ENCODE measurements around the gene ASIC4. TPM values are rescaled to one million over a fixed set of nuclear protein-coding genes. Genes with fewer than 3 reads are reported as not detected.

The ASIC4 gene
- total RNA-seq, 4 donors from 2014 or later: not detected

DNA sequence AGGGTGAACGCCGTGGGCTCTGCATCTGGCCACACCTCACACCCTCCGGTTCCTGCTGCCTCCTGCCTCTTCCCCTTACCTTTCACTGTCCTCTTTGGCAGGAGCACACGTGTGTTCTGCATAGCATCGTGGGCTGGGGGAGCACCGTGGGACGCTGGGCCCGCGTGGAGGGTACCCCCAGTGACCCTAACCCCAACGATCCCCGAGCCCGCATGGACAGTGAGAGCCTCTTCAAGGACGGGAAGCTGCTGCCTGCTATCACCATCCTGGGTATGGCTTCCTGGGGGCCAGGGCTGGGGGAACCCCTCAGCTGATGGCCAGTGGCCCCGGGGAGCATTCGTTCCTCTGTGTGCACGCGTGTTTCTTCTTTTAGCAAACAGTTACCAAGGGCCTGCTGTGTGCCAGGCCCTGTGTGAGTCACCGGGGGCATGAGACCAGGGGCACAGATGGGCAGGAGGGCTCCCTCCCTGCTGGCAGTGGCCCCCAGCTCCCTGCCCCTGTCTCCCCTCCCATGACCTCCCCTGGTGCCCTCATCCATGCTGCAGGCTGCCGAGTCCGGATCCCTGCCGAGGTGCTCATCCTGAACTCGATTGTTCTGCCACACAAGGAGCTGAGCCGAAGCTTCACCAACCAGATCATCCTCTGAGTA is 8.0 kb upstream of the ASIC4 start:
- WGBS, 2 donors: 78 to 80% methylated on average over 3 to 4 of the region's 23 CpGs

DNA sequence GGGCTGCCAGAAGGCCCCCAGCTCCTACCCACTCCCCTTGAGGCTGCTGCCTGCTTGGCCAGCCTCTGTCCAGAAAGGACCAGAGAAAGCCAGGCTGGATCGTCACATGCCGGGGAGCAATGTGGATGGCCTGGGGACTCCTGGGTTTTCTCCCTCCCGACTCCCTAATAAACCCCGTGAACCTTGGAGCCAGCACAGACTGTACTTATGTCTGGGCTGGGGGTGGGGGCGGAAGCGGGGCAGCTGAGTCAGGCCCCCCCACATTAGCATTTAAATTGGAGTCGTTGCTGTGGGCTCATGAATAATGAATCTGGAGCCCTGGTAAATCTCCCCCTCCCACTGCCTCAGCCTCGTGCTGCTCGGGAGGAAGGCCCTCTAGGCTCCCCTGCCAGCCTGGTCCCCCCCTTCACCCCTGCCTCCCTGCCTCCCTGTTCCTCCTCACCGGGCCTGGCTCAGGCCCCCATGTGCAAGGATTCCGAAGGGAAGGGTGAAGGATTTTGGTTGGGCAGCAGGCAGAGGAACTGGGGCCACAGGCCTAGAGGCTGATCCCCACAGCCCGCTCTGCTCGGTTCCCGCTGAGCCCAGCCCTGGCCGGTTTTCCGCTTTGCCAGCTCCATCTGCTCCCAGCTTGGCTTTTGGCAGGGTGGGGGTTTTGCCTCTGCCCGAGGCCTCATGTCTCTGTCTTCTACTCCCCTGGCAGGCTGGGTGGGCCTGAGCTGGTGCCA is 7.3 kb upstream of the ASIC4 start:
- peaks cover 13 to 29% (median 14%) of the 10 kb centered on the region in 3 donors for H3K4me1 ChIP-seq
- H3K27me3 ChIP-seq: peaks cover 0 to 40% (median 5%) of the 10 kb centered on the region in 4 donors
- intact Hi-C loops (cut with DNase I): no loop called here
- no peaks in the 10 kb centered on the region for H3K9me3 ChIP-seq
- H3K36me3 ChIP-seq: peaks cover 0 to 52% (median 0%) of the 10 kb centered on the region in 3 donors
- no peak overlapping the region for H3K4me3 ChIP-seq
- TF ChIP-seq POLR2A (IDR thresholded peaks at IDR 0.05): no peak
- TF ChIP-seq, protein P1, sequence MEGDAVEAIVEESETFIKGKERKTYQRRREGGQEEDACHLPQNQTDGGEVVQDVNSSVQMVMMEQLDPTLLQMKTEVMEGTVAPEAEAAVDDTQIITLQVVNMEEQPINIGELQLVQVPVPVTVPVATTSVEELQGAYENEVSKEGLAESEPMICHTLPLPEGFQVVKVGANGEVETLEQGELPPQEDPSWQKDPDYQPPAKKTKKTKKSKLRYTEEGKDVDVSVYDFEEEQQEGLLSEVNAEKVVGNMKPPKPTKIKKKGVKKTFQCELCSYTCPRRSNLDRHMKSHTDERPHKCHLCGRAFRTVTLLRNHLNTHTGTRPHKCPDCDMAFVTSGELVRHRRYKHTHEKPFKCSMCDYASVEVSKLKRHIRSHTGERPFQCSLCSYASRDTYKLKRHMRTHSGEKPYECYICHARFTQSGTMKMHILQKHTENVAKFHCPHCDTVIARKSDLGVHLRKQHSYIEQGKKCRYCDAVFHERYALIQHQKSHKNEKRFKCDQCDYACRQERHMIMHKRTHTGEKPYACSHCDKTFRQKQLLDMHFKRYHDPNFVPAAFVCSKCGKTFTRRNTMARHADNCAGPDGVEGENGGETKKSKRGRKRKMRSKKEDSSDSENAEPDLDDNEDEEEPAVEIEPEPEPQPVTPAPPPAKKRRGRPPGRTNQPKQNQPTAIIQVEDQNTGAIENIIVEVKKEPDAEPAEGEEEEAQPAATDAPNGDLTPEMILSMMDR (IDR thresholded peaks at IDR 0.05): no peak
- WGBS, 2 donors: 50 to 60% methylated on average over 1 to 2 of the region's 17 CpGs
- DNase-seq: no peak
- H3K27ac ChIP-seq: no peak overlapping the region

More for the DNA sequence above, 8.0 kb upstream of the ASIC4 start:
- Histone ChIP-seq H3K27ac (no peak overlapping the region), H3K4me1 (peaks cover 13 to 29% (median 14%) of the 10 kb centered on the region in 3 donors), H3K4me3 (no peak overlapping the region), H3K9me3 (no peaks in the 10 kb centered on the region), H3K27me3 (peaks cover 0 to 33% (median 5%) of the 10 kb centered on the region in 4 donors), H3K36me3 (peaks cover 0 to 59% (median 0%) of the 10 kb centered on the region in 3 donors)
- TF ChIP-seq, protein P1 (IDR thresholded peaks at IDR 0.05): no peak
- TF ChIP-seq POLR2A (IDR thresholded peaks at IDR 0.05): no peak
- DNase-seq: no peak
- intact Hi-C loops (cut with DNase I): no loop called here

DNA sequence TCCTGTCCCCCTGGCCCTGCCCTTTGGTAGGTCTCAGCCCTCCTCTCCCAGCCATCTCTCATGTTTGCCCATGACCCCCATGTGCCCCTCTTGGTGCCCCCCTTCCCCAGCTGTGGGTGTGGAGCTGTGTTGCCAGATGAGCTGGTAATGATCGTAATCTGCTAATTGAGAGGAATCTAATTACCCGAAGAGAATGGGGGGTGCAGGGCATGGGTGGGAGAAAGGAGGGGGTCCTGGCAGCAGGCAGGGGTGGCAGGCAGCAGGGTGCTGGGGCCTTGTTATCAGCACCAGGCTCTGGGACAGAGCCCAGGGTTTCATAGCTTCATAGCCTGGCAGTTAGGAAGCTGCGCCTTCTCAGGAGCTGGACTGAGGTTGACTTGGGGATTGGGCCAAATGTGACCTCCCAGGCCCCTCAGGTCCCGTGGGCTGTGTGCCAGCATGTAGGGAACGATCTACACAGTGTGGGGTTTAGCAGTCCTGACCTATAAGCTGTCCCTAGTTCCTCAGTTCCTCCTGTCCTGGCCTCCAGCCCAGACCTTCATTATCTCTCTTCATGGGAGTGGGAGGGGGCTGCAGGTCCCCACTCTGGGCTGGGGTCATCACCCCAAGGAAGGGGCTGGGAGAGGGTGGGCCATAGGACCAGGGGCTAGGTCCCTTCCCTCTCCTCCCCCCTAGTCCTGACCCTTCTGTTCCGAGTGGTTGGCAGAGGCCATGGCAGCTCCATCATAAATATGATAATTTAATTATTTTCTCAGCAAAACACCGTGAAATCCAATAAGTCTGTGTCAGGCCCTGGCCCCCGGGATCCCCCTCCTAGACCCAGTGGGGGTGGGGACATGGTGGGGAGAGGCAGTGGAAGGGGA is 6.5 kb upstream of the ASIC4 start:
- no peak for DNase-seq
- Histone ChIP-seq H3K36me3 (peaks cover 0 to 44% (median 0%) of the 10 kb centered on the region in 3 donors), H3K4me1 (peaks cover 13 to 30% (median 14%) of the 10 kb centered on the region in 3 donors), H3K27ac (no peak overlapping the region), H3K4me3 (no peak overlapping the region), H3K9me3 (no peaks in the 10 kb centered on the region), H3K27me3 (peaks cover 0 to 49% (median 9%) of the 10 kb centered on the region in 4 donors)
- 47 to 78% methylated on average over 4 to 7 of the region's 8 CpGs for WGBS, 2 donors
- TF ChIP-seq, protein P1 (IDR thresholded peaks at IDR 0.05): no peak
- TF ChIP-seq POLR2A (IDR thresholded peaks at IDR 0.05): no peak
- intact Hi-C loops (cut with DNase I): no loop called here

DNA sequence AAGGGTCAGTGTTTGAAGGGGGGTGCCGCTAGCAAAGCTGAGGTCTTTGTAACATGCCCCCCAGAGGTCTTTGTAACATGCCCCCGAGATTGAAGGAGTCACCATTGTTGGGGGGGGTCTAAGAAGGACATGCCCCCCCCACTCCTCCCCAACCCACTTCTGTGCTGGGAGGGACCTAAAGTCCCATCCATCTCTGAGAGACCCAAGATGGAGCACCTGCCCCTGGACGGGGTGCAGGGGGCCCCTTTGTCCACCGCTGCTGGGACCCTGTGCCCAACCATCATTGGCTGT is 5.9 kb upstream of the ASIC4 start:
- Histone ChIP-seq H3K9me3 (no peaks in the 10 kb centered on the region), H3K27me3 (peaks cover 0 to 54% (median 11%) of the 10 kb centered on the region in 4 donors), H3K4me1 (peaks cover 13 to 36% (median 14%) of the 10 kb centered on the region in 3 donors), H3K4me3 (no peak overlapping the region), H3K36me3 (peaks cover 0 to 38% (median 0%) of the 10 kb centered on the region in 3 donors), H3K27ac (no peak overlapping the region)
- intact Hi-C loops (cut with DNase I): no loop called here
- no peak for DNase-seq
- TF ChIP-seq, protein P1 (IDR thresholded peaks at IDR 0.05): no peak
- TF ChIP-seq POLR2A (IDR thresholded peaks at IDR 0.05): no peak
- 72 to 88% methylated on average over 1 to 2 of the region's 4 CpGs for WGBS, 2 donors
